HG02588 (cell line): ENCODE measurements around the gene KCNJ14.
"Not testable (repeated sequence)": the region's sequence is repeated elsewhere in the genome, so short reads cannot be mapped to it uniquely, and the experiment has no call there.

ENCODE experiments used
- ATAC-seq: cut with Tn5 transposase; IDR thresholded peaks from one replicate; pipeline ENCODE4 v1.9.1; 2021; ENCODE audit warnings: mild to moderate bottlenecking, moderate library complexity; ENCODE audit not compliant: unreplicated experiment

Gene KCNJ14

GRCh38 chr19:48486706-48487105 is 31.3 kb downstream of the KCNJ14 start:
- ATAC-seq, result not testable (repeated sequence)

GRCh38 chr19:48487544-48487943 is 32.2 kb downstream of the KCNJ14 start:
- no peak for ATAC-seq

GRCh38 chr19:48487948-48488347 is 32.6 kb downstream of the KCNJ14 start:
- ATAC-seq, result no peak

- ATAC-seq, result not testable (repeated sequence)
These were observed 33.1 kb downstream of the KCNJ14 start for GRCh38 chr19:48488478-48488877.

GRCh38 chr19:48489608-48490216 is 34.3 kb downstream of the KCNJ14 start:
- ATAC-seq, result no peak

GRCh38 chr19:48490981-48491792 is 35.8 kb downstream of the KCNJ14 start:
- ATAC-seq, result no peak

GRCh38 chr19:48491793-48492123 is 36.4 kb downstream of the KCNJ14 start:
- ATAC-seq, result no peak

GRCh38 chr19:48492925-48493717 is 37.7 kb downstream of the KCNJ14 start:
- peak; percentile 52 for ATAC-seq

- peak; percentile 7 for ATAC-seq
These were observed 38.5 kb downstream of the KCNJ14 start for GRCh38 chr19:48493718-48494401.

GRCh38 chr19:48495396-48495795 is 40.0 kb downstream of the KCNJ14 start:
- no peak for ATAC-seq

- ATAC-seq, result no peak
These were observed 41.8 kb downstream of the KCNJ14 start for GRCh38 chr19:48496959-48497727.

GRCh38 chr19:48497728-48498594 is 42.6 kb downstream of the KCNJ14 start:
- ATAC-seq, result no peak

GRCh38 chr19:48498595-48499311 is 43.4 kb downstream of the KCNJ14 start:
- ATAC-seq, result no peak

GRCh38 chr19:48499316-48500090 is 44.1 kb downstream of the KCNJ14 start:
- ATAC-seq, result no peak

- no peak for ATAC-seq
These were observed 45.6 kb downstream of the KCNJ14 start for GRCh38 chr19:48500830-48501493.

- no peak for ATAC-seq
These were observed 46.3 kb downstream of the KCNJ14 start for GRCh38 chr19:48501494-48502349.
